Measurements from ENCODE around the gene ZC3HAV1. TPM values are rescaled to one million over a fixed set of nuclear protein-coding genes. Genes with fewer than 3 reads are reported as not detected.

The ZC3HAV1 gene
- total and polyA plus RNA-seq, 9 of the 15 experiments (the other 6 are each of a cell fraction or from before 2014, with no cell fraction given), result 11.9 to 40.5 (median 23.9) TPM

DNA sequence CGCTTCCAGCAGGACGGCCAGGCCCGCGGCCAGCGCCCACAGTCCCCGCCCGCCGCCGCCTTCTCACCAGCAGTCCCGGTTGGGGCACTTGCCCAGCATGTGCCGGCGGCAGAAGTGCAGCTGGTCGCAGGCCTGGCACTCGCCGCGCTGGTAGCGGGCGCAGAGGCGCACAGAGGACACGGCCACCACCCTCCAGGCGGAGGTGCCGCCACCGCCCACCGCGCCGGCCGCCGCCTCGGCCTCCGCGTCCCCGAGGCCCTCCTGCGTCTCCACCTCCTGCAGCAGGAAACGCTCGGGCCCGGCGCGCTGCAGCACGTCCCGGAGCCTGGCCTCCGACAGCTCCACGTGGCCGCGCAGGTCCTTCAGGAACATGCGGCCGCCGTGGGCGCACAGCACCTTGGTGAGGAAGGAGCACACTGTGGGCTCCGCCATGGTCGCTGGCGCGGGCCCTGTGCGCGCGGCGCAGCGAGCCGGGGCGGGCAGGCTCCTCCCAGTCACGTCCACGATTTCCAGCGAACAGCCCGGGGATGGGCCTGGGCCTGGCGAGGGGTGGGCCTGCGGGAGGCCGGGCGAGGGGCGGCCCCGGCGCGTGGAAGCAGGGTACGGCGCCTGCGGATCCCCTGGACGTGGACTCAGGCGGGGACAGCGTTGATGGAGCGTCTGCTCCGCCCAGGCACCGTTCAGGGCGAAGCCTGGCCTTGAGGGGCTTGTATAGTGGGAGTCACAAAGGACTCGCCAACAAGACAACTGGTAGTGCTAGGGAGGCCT lies 73.8 kb downstream of the ZC3HAV1 start, which contains the start of gene ZC3HAV1L:
Gene ZC3HAV1L (minus strand): TSS at position 457 of the 768 bp plus-strand sequence. CDS start 25 bp downstream, at position 432.
- no TSS peak for BruUV-seq (replicated peaks)
- no peak within 1 kb of the TSS for H3K27ac ChIP-seq (ENCODE audit: extremely low read depth, low read depth, low read length)
- no peaks in the 10 kb centered on the region for H3K9me3 ChIP-seq (replicated peaks; ENCODE audit: control insufficient read depth, insufficient read depth, low read depth, low read length)
- 85% methylated on average over 74 of the region's 82 CpGs for WGBS (ENCODE audit: insufficient coverage, low coverage, missing lambda C conversion rate)
- no peak within 1 kb of the TSS for H3K4me3 ChIP-seq
- ChIA-PET CTCF (ENCODE audit: low intra/inter-chr PET ratio) (no interaction called here), POLR2A (interaction anchor here (0.6 to 0.9 kb wide), 2 partner anchors 10 to 17 kb away, joined by 3 read pairs; no protein-coding TSS in a partner anchor)
- FAIRE-seq, result no peak
- ATAC-seq, result no peak
- H3K36me3 ChIP-seq (ENCODE audit: control insufficient read depth, insufficient read depth, low read length), result no peaks in the 10 kb centered on the region
- H2AFZ ChIP-seq (ENCODE audit: low read depth, low read length), result no peak within 1 kb of the TSS
- TF ChIP-seq, protein P1, sequence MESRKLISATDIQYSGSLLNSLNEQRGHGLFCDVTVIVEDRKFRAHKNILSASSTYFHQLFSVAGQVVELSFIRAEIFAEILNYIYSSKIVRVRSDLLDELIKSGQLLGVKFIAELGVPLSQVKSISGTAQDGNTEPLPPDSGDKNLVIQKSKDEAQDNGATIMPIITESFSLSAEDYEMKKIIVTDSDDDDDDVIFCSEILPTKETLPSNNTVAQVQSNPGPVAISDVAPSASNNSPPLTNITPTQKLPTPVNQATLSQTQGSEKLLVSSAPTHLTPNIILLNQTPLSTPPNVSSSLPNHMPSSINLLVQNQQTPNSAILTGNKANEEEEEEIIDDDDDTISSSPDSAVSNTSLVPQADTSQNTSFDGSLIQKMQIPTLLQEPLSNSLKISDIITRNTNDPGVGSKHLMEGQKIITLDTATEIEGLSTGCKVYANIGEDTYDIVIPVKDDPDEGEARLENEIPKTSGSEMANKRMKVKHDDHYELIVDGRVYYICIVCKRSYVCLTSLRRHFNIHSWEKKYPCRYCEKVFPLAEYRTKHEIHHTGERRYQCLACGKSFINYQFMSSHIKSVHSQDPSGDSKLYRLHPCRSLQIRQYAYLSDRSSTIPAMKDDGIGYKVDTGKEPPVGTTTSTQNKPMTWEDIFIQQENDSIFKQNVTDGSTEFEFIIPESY (CRISPR knock-in tag; IDR thresholded peaks at IDR 0.05), result peak; percentile 89
- TF ChIP-seq EZH2 (IDR thresholded peaks at IDR 0.05; ENCODE audit: borderline replicate concordance, low read depth, low read length) (no peak), WHSC1 (IDR thresholded peaks at IDR 0.05; ENCODE audit: low read length) (no peak)
- peaks cover 5 to 19% of the 10 kb centered on the region in 2 experiments; a peak in 4 of 5 replicates for H3K4me1 ChIP-seq (replicated peaks in 1 of 2; ENCODE audit: control insufficient read depth in 2 of 2, insufficient read depth in 2 of 2, low read length in 2 of 2)
- no peaks in the 10 kb centered on the region for H3K79me2 ChIP-seq (ENCODE audit: control insufficient read depth, insufficient read depth, low read length)
- H3K9ac ChIP-seq (ENCODE audit: insufficient read depth in 1 of 2, low read depth in 2 of 2, low read length in 2 of 2), result no peak within 1 kb of the TSS
- H3K4me2 ChIP-seq (ENCODE audit: insufficient read depth, low read length), result no peak within 1 kb of the TSS
- H3K27me3 ChIP-seq (ENCODE audit: control insufficient read depth in 2 of 2, insufficient read depth in 2 of 2, low read length in 2 of 2), result peaks cover 0 to 3% of the 10 kb centered on the region in 2 experiments; a peak in 1 of 5 replicates
- H4K20me1 ChIP-seq (replicated peaks; ENCODE audit: control insufficient read depth, insufficient read depth, low read length), result no peaks in the 10 kb centered on the region
- H3K9me1 ChIP-seq (ENCODE audit: control insufficient read depth, insufficient read depth, low read length), result no peaks in the 10 kb centered on the region
- peak in 1 of 4 experiments; percentile 9 for DNase-seq (ENCODE audit: extremely low read depth in 1 of 4, low spot score in 3 of 4)
- in situ Hi-C loops (cut with MboI) (no loop called here), intact Hi-C loops (cut with micrococcal nuclease) (no loop called here)

All from K562 (cell line).